Astrocyte (in vitro differentiated cells and primary cell): ENCODE results near the gene SLC25A21.

Source experiments
- EZH2 ChIP-seq: IDR thresholded peaks from 2 replicates; pipeline ENCODE4 v1.6.1; 2012; ENCODE audit warnings: mild to moderate bottlenecking, low read length, inconsistent platforms; ENCODE audit not compliant: insufficient read depth
- TF ChIP-seq, protein P1 (sequence below): IDR thresholded peaks from 2 replicates; pipeline ENCODE4 v1.5.1; 2011; ENCODE audit warnings: low read depth, mild to moderate bottlenecking, inconsistent platforms, low read length, moderate library complexity; ENCODE audit not compliant: insufficient read depth

DNA sequence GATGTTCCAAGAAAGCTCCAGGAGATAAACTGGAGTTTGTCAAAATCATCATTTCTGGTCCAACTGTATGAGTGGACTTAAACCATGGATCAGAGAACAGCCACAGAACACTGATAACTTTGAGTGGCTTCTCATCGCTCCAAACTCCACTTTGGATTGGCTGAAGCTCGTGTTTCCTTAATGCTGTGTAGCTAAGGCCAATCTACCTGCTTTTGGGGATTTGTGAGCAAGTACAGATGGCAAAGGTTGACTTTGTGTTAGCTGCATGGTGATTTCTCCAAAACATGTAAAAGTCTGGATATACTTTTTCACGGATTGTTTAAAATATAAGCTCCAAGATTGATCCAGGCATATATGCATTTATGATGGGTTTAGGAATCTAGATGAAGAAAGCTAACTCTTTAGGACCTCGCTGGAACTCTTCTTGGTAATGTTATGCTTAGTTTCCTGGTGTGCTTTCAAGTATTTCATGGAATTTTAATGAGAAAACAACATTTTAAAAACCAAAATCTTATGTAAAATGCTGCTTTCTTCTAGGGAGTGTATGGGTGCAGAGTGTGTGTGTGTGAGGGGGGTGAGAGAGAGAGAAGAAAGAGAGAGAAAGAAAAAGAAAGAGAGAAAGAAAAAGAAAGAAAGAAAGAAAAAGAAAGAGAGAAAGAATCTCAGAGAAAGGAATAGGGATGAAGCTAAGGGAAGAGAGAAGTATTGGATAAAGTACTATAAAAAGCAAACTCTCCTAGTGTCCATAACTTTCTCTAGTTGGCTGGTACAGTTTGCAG lies 522.3 kb downstream of the SLC25A21 start:
- no peak for TF ChIP-seq EZH2
- TF ChIP-seq, protein P1, sequence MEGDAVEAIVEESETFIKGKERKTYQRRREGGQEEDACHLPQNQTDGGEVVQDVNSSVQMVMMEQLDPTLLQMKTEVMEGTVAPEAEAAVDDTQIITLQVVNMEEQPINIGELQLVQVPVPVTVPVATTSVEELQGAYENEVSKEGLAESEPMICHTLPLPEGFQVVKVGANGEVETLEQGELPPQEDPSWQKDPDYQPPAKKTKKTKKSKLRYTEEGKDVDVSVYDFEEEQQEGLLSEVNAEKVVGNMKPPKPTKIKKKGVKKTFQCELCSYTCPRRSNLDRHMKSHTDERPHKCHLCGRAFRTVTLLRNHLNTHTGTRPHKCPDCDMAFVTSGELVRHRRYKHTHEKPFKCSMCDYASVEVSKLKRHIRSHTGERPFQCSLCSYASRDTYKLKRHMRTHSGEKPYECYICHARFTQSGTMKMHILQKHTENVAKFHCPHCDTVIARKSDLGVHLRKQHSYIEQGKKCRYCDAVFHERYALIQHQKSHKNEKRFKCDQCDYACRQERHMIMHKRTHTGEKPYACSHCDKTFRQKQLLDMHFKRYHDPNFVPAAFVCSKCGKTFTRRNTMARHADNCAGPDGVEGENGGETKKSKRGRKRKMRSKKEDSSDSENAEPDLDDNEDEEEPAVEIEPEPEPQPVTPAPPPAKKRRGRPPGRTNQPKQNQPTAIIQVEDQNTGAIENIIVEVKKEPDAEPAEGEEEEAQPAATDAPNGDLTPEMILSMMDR = no peak
